ENCODE data around the gene RABEP1.

- TF ChIP-seq, protein P1, sequence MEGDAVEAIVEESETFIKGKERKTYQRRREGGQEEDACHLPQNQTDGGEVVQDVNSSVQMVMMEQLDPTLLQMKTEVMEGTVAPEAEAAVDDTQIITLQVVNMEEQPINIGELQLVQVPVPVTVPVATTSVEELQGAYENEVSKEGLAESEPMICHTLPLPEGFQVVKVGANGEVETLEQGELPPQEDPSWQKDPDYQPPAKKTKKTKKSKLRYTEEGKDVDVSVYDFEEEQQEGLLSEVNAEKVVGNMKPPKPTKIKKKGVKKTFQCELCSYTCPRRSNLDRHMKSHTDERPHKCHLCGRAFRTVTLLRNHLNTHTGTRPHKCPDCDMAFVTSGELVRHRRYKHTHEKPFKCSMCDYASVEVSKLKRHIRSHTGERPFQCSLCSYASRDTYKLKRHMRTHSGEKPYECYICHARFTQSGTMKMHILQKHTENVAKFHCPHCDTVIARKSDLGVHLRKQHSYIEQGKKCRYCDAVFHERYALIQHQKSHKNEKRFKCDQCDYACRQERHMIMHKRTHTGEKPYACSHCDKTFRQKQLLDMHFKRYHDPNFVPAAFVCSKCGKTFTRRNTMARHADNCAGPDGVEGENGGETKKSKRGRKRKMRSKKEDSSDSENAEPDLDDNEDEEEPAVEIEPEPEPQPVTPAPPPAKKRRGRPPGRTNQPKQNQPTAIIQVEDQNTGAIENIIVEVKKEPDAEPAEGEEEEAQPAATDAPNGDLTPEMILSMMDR (IDR thresholded peaks at IDR 0.05) = no peak
- no peak for TF ChIP-seq POLR2A (IDR thresholded peaks at IDR 0.05)
Observed at GRCh38 chr17:5391678-5392077, 109.6 kb downstream of the RABEP1 start.

Data from lower leg skin (tissue), 3 donors.